H9 (cell line): ENCODE measurements around the gene KAT8. TPM values are rescaled to one million over a fixed set of nuclear protein-coding genes. Genes with fewer than 3 reads are reported as not detected.

ENCODE experiments used
- DNase-seq: peaks from one replicate; pipeline ENCODE4 v3.0.0-alpha.2; 2017
- H2AFZ ChIP-seq: one replicate; pipeline ENCODE4 v1.6.1; 2013; ENCODE audit warnings: mild to moderate bottlenecking, low read length, control low read depth, moderate library complexity
- H2AK5ac ChIP-seq: 2 replicates; pipeline ENCODE4 v1.6.1; 2013; ENCODE audit warnings: low read length, control low read depth, mixed read lengths; ENCODE audit not compliant: insufficient read length
- H2BK120ac ChIP-seq: one replicate; pipeline ENCODE4 v1.6.1; 2013; ENCODE audit warnings: low read depth, mild to moderate bottlenecking, low read length, control low read depth, inconsistent platforms; ENCODE audit not compliant: poor library complexity, severe bottlenecking
- H2BK12ac ChIP-seq: 2 replicates; pipeline ENCODE4 v1.6.1; 2013; ENCODE audit warnings: low read length, control low read depth, mixed read lengths, low read depth; ENCODE audit not compliant: insufficient read length
- H2BK15ac ChIP-seq: 2 replicates; pipeline ENCODE4 v1.6.1; 2013; ENCODE audit warnings: low read depth, low read length, control low read depth
- H2BK20ac ChIP-seq: one replicate; pipeline ENCODE4 v1.6.1; 2013; ENCODE audit warnings: low read depth, mild to moderate bottlenecking, low read length, control low read depth, inconsistent platforms; ENCODE audit not compliant: poor library complexity, severe bottlenecking
- H2BK5ac ChIP-seq: 2 replicates; pipeline ENCODE4 v1.6.1; 2013; ENCODE audit warnings: low read length, control low read depth, mixed read lengths; ENCODE audit not compliant: insufficient read length
- H3K14ac ChIP-seq: 2 replicates; pipeline ENCODE4 v1.6.1; 2013; ENCODE audit warnings: low read length, control low read depth; ENCODE audit not compliant: insufficient read depth
- H3K18ac ChIP-seq: 2 replicates; pipeline ENCODE4 v1.6.1; 2013; ENCODE audit warnings: low read depth, mild to moderate bottlenecking, mixed read lengths, low read length, control low read depth; ENCODE audit not compliant: insufficient read length
- H3K23ac ChIP-seq: 2 replicates; pipeline ENCODE4 v1.6.1; 2013; ENCODE audit warnings: low read length, control low read depth, mixed read lengths, low read depth; ENCODE audit not compliant: insufficient read length
- H3K23me2 ChIP-seq: 2 replicates; pipeline ENCODE4 v1.6.1; 2013; ENCODE audit warnings: low read depth, mild to moderate bottlenecking, mixed read lengths, low read length, control low read depth; ENCODE audit not compliant: insufficient read length, poor library complexity, severe bottlenecking
- H3K27ac ChIP-seq: 2 replicates; pipeline ENCODE4 v1.5.1; 2013; ENCODE audit warnings: low read length, control low read depth, mixed read lengths, low read depth; ENCODE audit not compliant: insufficient read length
- H3K27me3 ChIP-seq: 2 replicates; pipeline ENCODE4 v1.6.1; 2013; ENCODE audit warnings: low read length, control low read depth, inconsistent platforms; ENCODE audit not compliant: insufficient read depth
- H3K4ac ChIP-seq: 2 replicates; pipeline ENCODE4 v1.6.1; 2013; ENCODE audit warnings: low read depth, mild to moderate bottlenecking, control low read depth, inconsistent platforms, low read length, moderate library complexity
- H3K4me1 ChIP-seq: 2 replicates; pipeline ENCODE4 v1.6.1; 2013; ENCODE audit warnings: low read length, control low read depth, inconsistent platforms; ENCODE audit not compliant: insufficient read depth
- H3K4me2 ChIP-seq: 2 replicates; pipeline ENCODE4 v1.6.1; 2013; ENCODE audit warnings: low read length, control low read depth, mixed read lengths; ENCODE audit not compliant: insufficient read length, insufficient read depth
- H3K56ac ChIP-seq: 2 replicates; pipeline ENCODE4 v1.6.1; 2013; ENCODE audit warnings: low read depth, mild to moderate bottlenecking, mixed read lengths, low read length, control low read depth; ENCODE audit not compliant: insufficient read length
- H3K79me1 ChIP-seq: 2 replicates; pipeline ENCODE4 v1.6.1; 2013; ENCODE audit warnings: low read depth, mild to moderate bottlenecking, moderate library complexity, low read length, control low read depth, inconsistent platforms; ENCODE audit not compliant: insufficient read depth, poor library complexity, severe bottlenecking
- H3K79me2 ChIP-seq: 2 replicates; pipeline ENCODE4 v1.6.1; 2013; ENCODE audit warnings: low read length, control low read depth, inconsistent platforms; ENCODE audit not compliant: insufficient read depth
- H3K9ac ChIP-seq: 2 replicates; pipeline ENCODE4 v1.6.1; 2013; ENCODE audit warnings: low read length, control low read depth, mixed read lengths; ENCODE audit not compliant: insufficient read length; ENCODE audit errors: extremely low read depth
- H3K9me3 ChIP-seq: one replicate; pipeline ENCODE4 v1.6.1; 2013; ENCODE audit warnings: low read depth, low read length, inconsistent platforms; ENCODE audit not compliant: control insufficient read depth
- H3T11ph ChIP-seq: one replicate; pipeline ENCODE4 v1.6.1; 2013; ENCODE audit warnings: mild to moderate bottlenecking, low read length, control low read depth, inconsistent platforms
- H4K20me1 ChIP-seq: one replicate; pipeline ENCODE4 v1.6.1; 2013; ENCODE audit not compliant: control insufficient read depth, insufficient read length, insufficient read depth
- H4K5ac ChIP-seq: 2 replicates; pipeline ENCODE4 v1.6.1; 2013; ENCODE audit warnings: low read depth, mild to moderate bottlenecking, mixed read lengths, low read length, control low read depth; ENCODE audit not compliant: insufficient read length
- H4K8ac ChIP-seq: replicated peaks from 2 replicates; pipeline ENCODE4 v1.6.1; 2013; ENCODE audit warnings: low read length, control low read depth, mixed read lengths, low read depth; ENCODE audit not compliant: insufficient read length
- H4K91ac ChIP-seq: 2 replicates; pipeline ENCODE4 v1.6.1; 2013; ENCODE audit warnings: low read depth, mild to moderate bottlenecking, moderate library complexity, mixed read lengths, low read length, control low read depth; ENCODE audit not compliant: insufficient read length
- H3K27ac Mint-ChIP-seq, 3 experiments: 2 replicates in 2 of 3; 3 replicates in 1 of 3; pipeline ENCODE4 v1.8.0; 2020 to 2021; ENCODE audit warnings: mixed read lengths in 3 of 3, mild to moderate bottlenecking in 1 of 3, moderate library complexity in 1 of 3
- H3K27me3 Mint-ChIP-seq: 2 replicates; pipeline ENCODE4 v1.8.0; 2021; ENCODE audit warnings: low read depth, mild to moderate bottlenecking, moderate library complexity, mixed read lengths
- H3K36me3 Mint-ChIP-seq, 3 experiments: 2 replicates in 2 of 3; 3 replicates in 1 of 3; pipeline ENCODE4 v1.8.0; 2020 to 2021; ENCODE audit warnings: low read depth in 3 of 3, mixed read lengths in 3 of 3; ENCODE audit not compliant: insufficient read depth in 1 of 3
- H3K4me1 Mint-ChIP-seq, 2 experiments: 2 replicates each; pipeline ENCODE4 v1.8.0; 2020; ENCODE audit warnings: mixed read lengths in 2 of 2
- H3K4me3 Mint-ChIP-seq, 2 experiments: 2 replicates in 1 of 2; 3 replicates in 1 of 2; pipeline ENCODE4 v1.8.0; 2020 to 2021; ENCODE audit warnings: mild to moderate bottlenecking in 2 of 2, mixed read lengths in 2 of 2, moderate library complexity in 1 of 2
- H3K9me3 Mint-ChIP-seq, 2 experiments: 2 replicates in 1 of 2; 3 replicates in 1 of 2; pipeline ENCODE4 v1.8.0; 2020; ENCODE audit warnings: mild to moderate bottlenecking in 2 of 2, mixed read lengths in 2 of 2, moderate library complexity in 1 of 2
- WGBS: extraction: QIAGEN DNeasy Blood & Tissue Kit; methylation state at CpG from one replicate; pipeline ENCODE4 v1.1.7; 2013; ENCODE audit warnings: missing lambda C conversion rate, low lambda C conversion rate, mixed read lengths; ENCODE audit not compliant: insufficient read length; ENCODE audit errors: extremely low coverage; 5-methylcytosine and 5-hydroxymethylcytosine counted together
- total RNA-seq: library from RNA; stranded (reverse); gene quantifications from 2 replicates; pipeline ENCODE4 v1.2.1, GENCODE V29; 2021
- TF ChIP-seq, protein P1 (sequence below): fragments of 200-600 bp; sonication (generic); conservative IDR thresholded peaks from 3 replicates; pipeline ENCODE4 v1.8.0; 2021; ENCODE audit warnings: antibody characterized with exemption, mild to moderate bottlenecking

Gene KAT8
- total RNA-seq, 1 experiment from 2014 or later = 52.1 TPM

DNA sequence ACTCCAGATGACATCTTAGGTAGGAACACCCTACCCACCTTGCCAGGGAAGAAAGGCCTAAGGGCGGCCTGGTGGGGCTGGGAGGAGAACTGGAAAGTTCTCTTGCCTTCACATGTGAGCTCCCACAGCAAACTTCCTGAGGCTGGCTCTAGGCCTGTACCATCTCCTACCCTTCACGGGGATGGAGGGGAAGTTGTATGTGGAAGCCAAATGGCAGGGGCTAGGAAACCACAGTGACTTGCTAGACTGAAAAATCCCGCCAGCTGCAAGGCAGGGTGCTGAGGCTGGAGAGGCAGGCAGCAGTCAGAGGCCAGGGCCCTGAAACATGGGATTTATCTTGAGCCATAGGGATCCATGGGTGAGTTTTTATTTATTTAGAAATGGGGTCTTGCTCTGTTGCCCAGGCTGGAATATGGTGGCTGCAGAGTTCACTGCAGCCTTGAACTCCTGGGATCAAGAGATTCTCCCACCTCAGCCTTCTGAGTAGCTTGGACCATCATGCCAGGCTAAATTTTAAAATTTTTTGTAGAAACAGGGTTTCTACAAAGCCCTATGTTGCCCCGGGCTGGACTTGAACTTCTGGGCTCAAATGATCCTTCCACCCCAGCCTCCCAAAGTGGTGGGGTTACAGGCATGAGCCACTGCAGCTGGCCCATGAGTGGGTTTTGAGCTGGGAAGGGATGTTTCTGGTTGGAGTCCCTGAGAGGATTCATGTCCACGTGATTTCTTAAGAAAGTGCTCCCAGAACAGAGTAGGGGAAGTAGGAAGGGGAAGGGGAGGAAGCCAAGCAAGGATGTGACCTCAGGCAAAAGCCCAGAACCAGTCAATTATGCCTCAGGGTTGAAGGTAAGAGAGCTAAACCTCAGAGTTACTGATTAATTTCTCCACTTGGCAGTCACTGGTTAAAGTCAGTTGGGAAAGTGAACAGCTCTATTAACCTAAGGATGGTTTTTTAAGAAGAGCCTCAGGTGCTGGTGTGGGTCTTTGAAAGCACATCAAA, 4.0 kb upstream of the KAT8 start:
- no peak overlapping the region for H2BK15ac ChIP-seq
- no peak overlapping the region for H3K14ac ChIP-seq
- H2BK12ac ChIP-seq = no peak overlapping the region
- no peak overlapping the region for H4K8ac ChIP-seq
- H3K27me3 ChIP-seq = no peaks in the 10 kb centered on the region; the same call in 1 of the 2 replicates
- H3K4me2 ChIP-seq = no peak overlapping the region
- Mint-ChIP-seq H3K9me3 (no peaks in the 10 kb centered on the region; a peak in 1 of 5 replicates), H3K4me1 (peaks cover 6 to 9% of the 10 kb centered on the region in 2 experiments), H3K27me3 (no peaks in the 10 kb centered on the region), H3K27ac (no peak overlapping the region; a peak in 1 of 7 replicates), H3K36me3 (peaks cover 19 to 41% (median 35%) of the 10 kb centered on the region in 3 experiments), H3K4me3 (no peak overlapping the region)
- H2AFZ ChIP-seq = no peak overlapping the region
- no peaks in the 10 kb centered on the region for H4K20me1 ChIP-seq
- no peak overlapping the region for H2BK120ac ChIP-seq
- 0 out of 2 replicates have a peak, but pooled peaks cover 2% of the 10 kb centered on the region for H3K4me1 ChIP-seq
- H3T11ph ChIP-seq = no peak overlapping the region
- no peak overlapping the region for H2AK5ac ChIP-seq
- H2BK20ac ChIP-seq = no peak overlapping the region
- H3K23me2 ChIP-seq = peaks cover 4% of the 10 kb centered on the region
- peaks cover under 1% of the 10 kb centered on the region for H3K79me1 ChIP-seq
- no peaks in the 10 kb centered on the region for H3K9me3 ChIP-seq
- H3K4ac ChIP-seq = no peak overlapping the region
- H4K5ac ChIP-seq = no peak overlapping the region
- no peak overlapping the region for H3K27ac ChIP-seq
- no peak overlapping the region for H3K56ac ChIP-seq
- H2BK5ac ChIP-seq = no peak overlapping the region
- DNase-seq = no peak
- peaks cover 4% of the 10 kb centered on the region; the same call in 1 of the 2 replicates for H3K79me2 ChIP-seq
- TF ChIP-seq, protein P1, sequence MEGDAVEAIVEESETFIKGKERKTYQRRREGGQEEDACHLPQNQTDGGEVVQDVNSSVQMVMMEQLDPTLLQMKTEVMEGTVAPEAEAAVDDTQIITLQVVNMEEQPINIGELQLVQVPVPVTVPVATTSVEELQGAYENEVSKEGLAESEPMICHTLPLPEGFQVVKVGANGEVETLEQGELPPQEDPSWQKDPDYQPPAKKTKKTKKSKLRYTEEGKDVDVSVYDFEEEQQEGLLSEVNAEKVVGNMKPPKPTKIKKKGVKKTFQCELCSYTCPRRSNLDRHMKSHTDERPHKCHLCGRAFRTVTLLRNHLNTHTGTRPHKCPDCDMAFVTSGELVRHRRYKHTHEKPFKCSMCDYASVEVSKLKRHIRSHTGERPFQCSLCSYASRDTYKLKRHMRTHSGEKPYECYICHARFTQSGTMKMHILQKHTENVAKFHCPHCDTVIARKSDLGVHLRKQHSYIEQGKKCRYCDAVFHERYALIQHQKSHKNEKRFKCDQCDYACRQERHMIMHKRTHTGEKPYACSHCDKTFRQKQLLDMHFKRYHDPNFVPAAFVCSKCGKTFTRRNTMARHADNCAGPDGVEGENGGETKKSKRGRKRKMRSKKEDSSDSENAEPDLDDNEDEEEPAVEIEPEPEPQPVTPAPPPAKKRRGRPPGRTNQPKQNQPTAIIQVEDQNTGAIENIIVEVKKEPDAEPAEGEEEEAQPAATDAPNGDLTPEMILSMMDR = no peak
- no CpG with 5 or more reads among the region's 5 CpGs for WGBS
- no peak overlapping the region for H4K91ac ChIP-seq
- H3K23ac ChIP-seq = no peak overlapping the region
- no peak overlapping the region for H3K9ac ChIP-seq
- H3K18ac ChIP-seq = no peak overlapping the region
